Transverse colon (tissue), 4 donors: ENCODE results near the gene OPN1MW3. TPM values are rescaled to one million over a fixed set of nuclear protein-coding genes. Genes with fewer than 3 reads are reported as not detected.
"Not testable (repeated sequence)": the region's sequence is repeated elsewhere in the genome, so short reads cannot be mapped to it uniquely, and the experiment has no call there.

ENCODE experiments used
- DNase-seq: peaks from one replicate; pipeline ENCODE4 v3.0.0-alpha.2; 2019
- H3K27ac ChIP-seq, 4 donors: fragments of 200-600 bp; sonication (generic); 2 replicates each; pipeline ENCODE4 v1.5.1; 2016 to 2018; ENCODE audit warnings: inconsistent platforms in 4 of 4
- H3K27me3 ChIP-seq: fragments of 200-600 bp; sonication (generic); 2 replicates; pipeline ENCODE4 v1.5.1; 2017; ENCODE audit warnings: inconsistent platforms
- H3K36me3 ChIP-seq, 4 donors: fragments of 200-600 bp; sonication (generic); 2 replicates each; pipeline ENCODE4 v1.5.1; 2017 to 2019; ENCODE audit warnings: inconsistent platforms in 4 of 4
- H3K4me1 ChIP-seq, 4 donors: fragments of 200-600 bp; sonication (generic); 2 replicates each; pipeline ENCODE4 v1.5.1; 2017 to 2020; ENCODE audit warnings: inconsistent platforms in 4 of 4
- H3K4me3 ChIP-seq, 4 donors: fragments of 200-600 bp; sonication (generic); 1 replicate in 1 of 4; 2 replicates in 3 of 4; pipeline versions ENCODE4 v1.5.1 to v1.6.1; 2017 to 2019; ENCODE audit warnings: inconsistent platforms in 4 of 4
- H3K9me3 ChIP-seq, 2 donors: fragments of 200-600 bp; sonication (generic); 2 replicates each; pipeline ENCODE4 v1.5.1; 2017 to 2019; ENCODE audit warnings: inconsistent platforms in 2 of 2
- WGBS, 2 donors: methylation state at CpG; one replicate each; pipeline ENCODE4 v1.1.5; 2018; ENCODE audit warnings: low coverage in 1 of 2; 5-methylcytosine and 5-hydroxymethylcytosine counted together
- in situ Hi-C, 4 donors: fragments of 200-750 bp; cut with MboI; loops; one replicate each; pipeline versions ENCODE4 v1.15.0 to v1.15.1; 2017; ENCODE audit warnings: low sequenced_read_pairs in 3 of 4, low pct_ligation_motif_present in 1 of 4, low pct_unique_long_range_greater_than_20kb in 1 of 4
- intact Hi-C: fragments of 100-400 bp; cut with DNase I; formaldehyde crosslinking; loops from one replicate; pipeline ENCODE4 v1.15.1; 2023; ENCODE audit warnings: low total_unique reads
- total RNA-seq, 4 donors: library from RNA; depleted of rRNA; stranded (reverse); fragments of >200 nt; gene quantifications; one replicate each; pipeline ENCODE4 v1.1.0, GENCODE V29; 2016

The OPN1MW3 gene
- not detected for total RNA-seq

GRCh38 chrX:154257282-154257681, at the start of gene OPN1MW3:
TSS of gene OPN1MW3 (plus strand) at chrX:154257582. CDS start at chrX:154257620, 38 bp downstream.
- intact Hi-C loops, H3K36me3 ChIP-seq, H3K27ac ChIP-seq, H3K4me1 ChIP-seq, in situ Hi-C loops, DNase-seq, H3K4me3 ChIP-seq, H3K9me3 ChIP-seq, H3K27me3 ChIP-seq: not testable (repeated sequence)
- WGBS, 2 donors: no CpG with 5 or more reads among the region's 17 CpGs

- DNase-seq, in situ Hi-C loops: not testable (repeated sequence)
- WGBS, 2 donors: no CpG with 5 or more reads among the region's 21 CpGs
Measured at GRCh38 chrX:154209670-154210418, 47.5 kb upstream of the OPN1MW3 start.

GRCh38 chrX:154211057-154211456, 46.3 kb upstream of the OPN1MW3 start:
- 90% methylated on average over 6 of the region's 9 CpGs; no CpG with 5 or more reads in 1 of the 2 donors for WGBS, 2 donors
- DNase-seq, intact Hi-C loops, H3K27me3 ChIP-seq, H3K4me1 ChIP-seq, H3K9me3 ChIP-seq, H3K36me3 ChIP-seq, H3K4me3 ChIP-seq, H3K27ac ChIP-seq, in situ Hi-C loops: not testable (repeated sequence)

More at GRCh38 chrX:154209670-154210418, 47.5 kb upstream of the OPN1MW3 start:
- H3K36me3 ChIP-seq, H3K27ac ChIP-seq, H3K4me3 ChIP-seq, H3K4me1 ChIP-seq, H3K9me3 ChIP-seq, H3K27me3 ChIP-seq, intact Hi-C loops: not testable (repeated sequence)

- H3K27ac ChIP-seq, H3K9me3 ChIP-seq, H3K4me1 ChIP-seq, intact Hi-C loops, in situ Hi-C loops, H3K27me3 ChIP-seq, H3K36me3 ChIP-seq, DNase-seq, H3K4me3 ChIP-seq: not testable (repeated sequence)
- no CpG with 5 or more reads among the region's 10 CpGs for WGBS, 2 donors
Measured at GRCh38 chrX:154211499-154211898, 45.9 kb upstream of the OPN1MW3 start.

GRCh38 chrX:154219456-154219855, 37.9 kb upstream of the OPN1MW3 start, which contains the start of gene OPN1MW2:
TSS of gene OPN1MW2 (plus strand) at chrX:154219756. CDS start at chrX:154219816, 60 bp downstream.
- intact Hi-C loops, H3K4me3 ChIP-seq, H3K27ac ChIP-seq, H3K4me1 ChIP-seq, H3K9me3 ChIP-seq, DNase-seq, H3K27me3 ChIP-seq, H3K36me3 ChIP-seq, in situ Hi-C loops: not testable (repeated sequence)
- no CpG with 5 or more reads among the region's 16 CpGs for WGBS, 2 donors

GRCh38 chrX:154225292-154225691, 32.1 kb upstream of the OPN1MW3 start:
- H3K4me1 ChIP-seq, H3K27ac ChIP-seq, intact Hi-C loops, H3K9me3 ChIP-seq, H3K4me3 ChIP-seq, in situ Hi-C loops, H3K36me3 ChIP-seq, H3K27me3 ChIP-seq, DNase-seq: not testable (repeated sequence)
- no CpG with 5 or more reads among the region's 6 CpGs for WGBS, 2 donors

- H3K27me3 ChIP-seq, in situ Hi-C loops, H3K36me3 ChIP-seq, H3K4me1 ChIP-seq, DNase-seq, H3K27ac ChIP-seq, H3K4me3 ChIP-seq, H3K9me3 ChIP-seq, intact Hi-C loops: not testable (repeated sequence)
- WGBS, 2 donors: no CpG with 5 or more reads among the region's 9 CpGs
Measured at GRCh38 chrX:154226706-154227105, 30.7 kb upstream of the OPN1MW3 start.

- DNase-seq, H3K9me3 ChIP-seq, H3K27me3 ChIP-seq, H3K27ac ChIP-seq, H3K36me3 ChIP-seq, H3K4me1 ChIP-seq, H3K4me3 ChIP-seq, in situ Hi-C loops, intact Hi-C loops: not testable (repeated sequence)
- no CpG with 5 or more reads among the region's 3 CpGs for WGBS, 2 donors
Measured at GRCh38 chrX:154231443-154231842, 25.9 kb upstream of the OPN1MW3 start.

GRCh38 chrX:154233620-154234019, 23.8 kb upstream of the OPN1MW3 start:
- WGBS, 2 donors: no CpG with 5 or more reads among the region's 16 CpGs
- H3K36me3 ChIP-seq, H3K27me3 ChIP-seq, H3K4me1 ChIP-seq, H3K27ac ChIP-seq, DNase-seq, H3K9me3 ChIP-seq, intact Hi-C loops, in situ Hi-C loops, H3K4me3 ChIP-seq: not testable (repeated sequence)

GRCh38 chrX:154238939-154239559, 18.3 kb upstream of the OPN1MW3 start:
- DNase-seq, in situ Hi-C loops, intact Hi-C loops, H3K4me3 ChIP-seq, H3K36me3 ChIP-seq, H3K4me1 ChIP-seq, H3K27me3 ChIP-seq, H3K9me3 ChIP-seq, H3K27ac ChIP-seq: not testable (repeated sequence)
- 80% methylated on average over 1 of the region's 11 CpGs; no CpG with 5 or more reads in 1 of the 2 donors for WGBS, 2 donors
